ENCODE data around the gene ARHGEF7.

The ARHGEF7 gene

DNA sequence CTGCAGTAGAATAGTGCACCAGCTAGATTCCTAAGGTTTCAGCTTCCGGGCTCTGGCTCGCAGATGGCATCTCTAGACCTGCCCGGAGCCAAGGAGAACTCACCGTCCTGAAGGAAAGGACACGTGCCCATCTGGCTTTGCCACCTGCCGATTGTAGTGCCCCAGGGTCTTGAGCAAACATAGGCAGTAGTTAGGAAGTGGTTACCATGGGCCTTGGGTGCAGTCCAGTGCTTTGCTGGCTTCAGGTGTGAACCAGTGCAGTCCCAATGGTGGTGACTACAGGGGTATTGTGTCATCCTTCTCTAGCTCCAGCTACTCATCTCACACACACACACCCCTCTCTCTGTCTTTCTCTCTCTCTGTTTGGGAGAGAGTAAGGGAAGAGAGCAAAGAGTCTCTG lies 143.9 kb downstream of the ARHGEF7 start:
- DNase-seq (ENCODE audit: low spot score), result no peak
- in situ Hi-C loops (cut with MboI; ENCODE audit: low pct_unique_long_range_greater_than_20kb, low sequenced_read_pairs, unreplicated experiment), result no loop called here
- TF ChIP-seq, protein P1, sequence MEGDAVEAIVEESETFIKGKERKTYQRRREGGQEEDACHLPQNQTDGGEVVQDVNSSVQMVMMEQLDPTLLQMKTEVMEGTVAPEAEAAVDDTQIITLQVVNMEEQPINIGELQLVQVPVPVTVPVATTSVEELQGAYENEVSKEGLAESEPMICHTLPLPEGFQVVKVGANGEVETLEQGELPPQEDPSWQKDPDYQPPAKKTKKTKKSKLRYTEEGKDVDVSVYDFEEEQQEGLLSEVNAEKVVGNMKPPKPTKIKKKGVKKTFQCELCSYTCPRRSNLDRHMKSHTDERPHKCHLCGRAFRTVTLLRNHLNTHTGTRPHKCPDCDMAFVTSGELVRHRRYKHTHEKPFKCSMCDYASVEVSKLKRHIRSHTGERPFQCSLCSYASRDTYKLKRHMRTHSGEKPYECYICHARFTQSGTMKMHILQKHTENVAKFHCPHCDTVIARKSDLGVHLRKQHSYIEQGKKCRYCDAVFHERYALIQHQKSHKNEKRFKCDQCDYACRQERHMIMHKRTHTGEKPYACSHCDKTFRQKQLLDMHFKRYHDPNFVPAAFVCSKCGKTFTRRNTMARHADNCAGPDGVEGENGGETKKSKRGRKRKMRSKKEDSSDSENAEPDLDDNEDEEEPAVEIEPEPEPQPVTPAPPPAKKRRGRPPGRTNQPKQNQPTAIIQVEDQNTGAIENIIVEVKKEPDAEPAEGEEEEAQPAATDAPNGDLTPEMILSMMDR (IDR thresholded peaks at IDR 0.05; ENCODE audit: extremely low read depth, insufficient read depth, missing control alignments), result no peak

DNA sequence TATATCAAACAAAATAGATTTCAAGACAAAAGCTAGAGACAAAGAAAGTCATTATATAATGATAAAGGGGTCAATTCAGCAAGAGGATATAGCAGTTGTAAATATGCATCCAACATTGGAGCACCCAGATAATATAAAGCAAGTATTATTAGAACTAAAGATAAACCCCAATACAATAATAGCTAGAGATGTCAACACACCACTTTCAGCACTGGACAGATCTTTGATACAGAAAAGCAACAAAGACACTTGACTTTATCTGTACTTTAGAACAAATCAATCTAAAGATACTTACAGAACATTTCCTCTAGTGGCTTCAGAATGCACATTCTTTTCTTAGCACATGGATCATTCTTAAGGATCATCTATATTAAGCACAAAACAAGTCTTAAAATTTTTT lies 146.2 kb downstream of the ARHGEF7 start:
- DNase-seq (ENCODE audit: low spot score), result no peak
- in situ Hi-C loops (cut with MboI; ENCODE audit: low pct_unique_long_range_greater_than_20kb, low sequenced_read_pairs, unreplicated experiment), result no loop called here
- TF ChIP-seq, protein P1 (IDR thresholded peaks at IDR 0.05; ENCODE audit: extremely low read depth, insufficient read depth, missing control alignments), result no peak

DNA sequence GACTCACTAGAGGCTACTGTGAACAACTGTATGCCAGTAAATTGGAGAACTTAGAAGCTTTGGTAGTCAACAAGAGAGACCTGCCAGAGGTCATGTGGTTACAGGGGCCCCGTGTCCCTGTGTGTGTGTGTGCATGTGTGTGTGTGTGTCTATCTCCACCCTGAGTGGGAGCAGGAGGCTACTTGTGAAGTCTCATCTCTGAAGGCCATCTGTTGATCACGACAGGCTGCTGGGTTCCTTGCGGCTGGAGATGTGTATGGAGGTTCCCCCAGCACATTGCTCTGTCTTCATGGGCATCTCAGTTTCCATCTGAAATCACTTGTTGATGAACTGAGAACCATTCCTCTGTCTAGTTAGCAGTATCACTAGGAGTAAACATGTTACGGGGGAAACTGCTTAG lies 147.2 kb downstream of the ARHGEF7 start:
- in situ Hi-C loops (cut with MboI; ENCODE audit: low pct_unique_long_range_greater_than_20kb, low sequenced_read_pairs, unreplicated experiment), result no loop called here
- TF ChIP-seq, protein P1 (IDR thresholded peaks at IDR 0.05; ENCODE audit: extremely low read depth, insufficient read depth, missing control alignments), result no peak
- DNase-seq (ENCODE audit: low spot score), result no peak

DNA sequence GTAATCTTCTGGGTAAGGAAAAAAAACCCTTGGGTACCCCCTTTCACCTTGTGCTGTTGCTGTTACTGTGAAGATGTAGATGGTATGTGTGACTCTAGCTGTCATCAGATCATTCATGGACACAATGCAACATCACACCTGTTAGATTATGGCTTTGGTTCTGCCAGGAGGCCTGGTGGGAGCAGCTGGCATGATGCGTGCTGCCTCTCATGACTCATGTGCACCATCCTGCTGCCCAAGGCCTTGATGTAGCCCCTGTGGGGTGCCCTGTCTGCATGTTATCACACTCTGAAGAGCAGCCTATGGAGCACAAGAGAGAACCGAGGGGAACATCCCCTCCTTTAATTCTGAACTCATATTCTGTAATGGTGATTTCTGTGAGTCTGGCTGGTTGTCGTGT lies 147.6 kb downstream of the ARHGEF7 start:
- TF ChIP-seq, protein P1 (IDR thresholded peaks at IDR 0.05; ENCODE audit: extremely low read depth, insufficient read depth, missing control alignments), result no peak
- in situ Hi-C loops (cut with MboI; ENCODE audit: low pct_unique_long_range_greater_than_20kb, low sequenced_read_pairs, unreplicated experiment), result no loop called here
- no peak for DNase-seq (ENCODE audit: low spot score)

DNA sequence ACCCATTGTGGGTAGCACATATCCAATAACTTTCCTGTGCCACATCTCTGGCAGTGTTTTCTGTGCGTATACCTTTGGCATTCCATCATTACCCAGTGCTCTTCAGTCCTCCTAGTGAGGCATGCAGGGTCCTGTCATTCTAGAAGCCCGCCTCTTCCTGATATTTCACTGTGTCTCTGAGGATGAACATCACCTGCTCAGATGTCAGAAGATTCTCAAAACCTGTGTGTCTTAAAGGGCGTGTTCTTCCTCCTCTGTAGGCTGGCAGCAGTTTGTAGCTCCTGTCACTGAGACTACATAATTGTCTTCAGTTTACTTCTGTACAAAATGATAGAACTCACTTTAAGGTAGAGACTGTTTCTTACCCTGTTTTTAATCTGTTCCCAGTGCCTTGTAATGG lies 148.5 kb downstream of the ARHGEF7 start:
- TF ChIP-seq, protein P1 (IDR thresholded peaks at IDR 0.05; ENCODE audit: extremely low read depth, insufficient read depth, missing control alignments), result no peak
- DNase-seq (ENCODE audit: low spot score), result no peak
- in situ Hi-C loops (cut with MboI; ENCODE audit: low pct_unique_long_range_greater_than_20kb, low sequenced_read_pairs, unreplicated experiment), result no loop called here

DNA sequence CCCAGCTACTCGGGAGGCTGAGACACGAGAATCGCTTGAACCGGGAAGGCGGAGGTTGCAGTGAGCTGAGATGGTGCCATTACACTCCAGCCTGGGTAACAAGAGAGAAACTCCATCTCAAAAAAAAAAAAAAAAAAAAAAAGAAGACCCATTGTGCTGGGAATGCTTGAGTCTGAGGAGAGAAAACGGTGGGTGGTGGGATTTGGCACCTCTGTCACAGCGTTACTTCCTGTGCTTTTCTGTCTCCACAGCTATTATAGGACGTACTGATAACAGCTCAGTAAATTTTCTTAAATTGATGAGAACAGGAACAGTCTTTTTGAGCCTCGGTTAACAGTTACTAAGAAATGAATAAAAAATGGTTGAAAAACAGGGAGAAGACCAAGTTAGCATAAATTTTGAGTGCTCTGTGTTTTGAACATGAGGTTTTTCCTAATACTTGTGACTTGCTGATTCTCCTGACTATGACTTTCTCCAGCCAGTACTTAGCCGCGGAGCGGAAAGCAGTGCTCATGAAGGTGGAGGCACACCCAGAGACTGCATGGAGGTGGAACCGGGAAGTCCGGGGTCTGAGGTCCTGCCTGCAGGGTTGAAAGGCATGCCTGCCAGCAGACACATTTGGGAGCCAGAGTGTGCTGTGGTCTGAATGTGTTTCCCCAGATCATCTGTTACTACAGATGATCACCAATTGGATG lies 150.0 kb downstream of the ARHGEF7 start:
- in situ Hi-C loops (cut with MboI; ENCODE audit: low pct_unique_long_range_greater_than_20kb, low sequenced_read_pairs, unreplicated experiment), result no loop called here
- DNase-seq (ENCODE audit: low spot score), result no peak

More for the DNA sequence above, 150.0 kb downstream of the ARHGEF7 start:
- TF ChIP-seq, protein P1 (IDR thresholded peaks at IDR 0.05; ENCODE audit: extremely low read depth, insufficient read depth, missing control alignments), result no peak
